H9 (cell line): Measurements from ENCODE around the gene CORO1C. TPM values are rescaled to one million over a fixed set of nuclear protein-coding genes. Genes with fewer than 3 reads are reported as not detected.

ENCODE experiments used
- DNase-seq: peaks from one replicate; pipeline ENCODE4 v3.0.0-alpha.2; 2017
- H2AFZ ChIP-seq: one replicate; pipeline ENCODE4 v1.6.1; 2013; ENCODE audit warnings: mild to moderate bottlenecking, low read length, control low read depth, moderate library complexity
- H2AK5ac ChIP-seq: 2 replicates; pipeline ENCODE4 v1.6.1; 2013; ENCODE audit warnings: low read length, control low read depth, mixed read lengths; ENCODE audit not compliant: insufficient read length
- H2BK120ac ChIP-seq: one replicate; pipeline ENCODE4 v1.6.1; 2013; ENCODE audit warnings: low read depth, mild to moderate bottlenecking, low read length, control low read depth, inconsistent platforms; ENCODE audit not compliant: poor library complexity, severe bottlenecking
- H2BK12ac ChIP-seq: 2 replicates; pipeline ENCODE4 v1.6.1; 2013; ENCODE audit warnings: low read length, control low read depth, mixed read lengths, low read depth; ENCODE audit not compliant: insufficient read length
- H2BK15ac ChIP-seq: 2 replicates; pipeline ENCODE4 v1.6.1; 2013; ENCODE audit warnings: low read depth, low read length, control low read depth
- H2BK20ac ChIP-seq: one replicate; pipeline ENCODE4 v1.6.1; 2013; ENCODE audit warnings: low read depth, mild to moderate bottlenecking, low read length, control low read depth, inconsistent platforms; ENCODE audit not compliant: poor library complexity, severe bottlenecking
- H2BK5ac ChIP-seq: 2 replicates; pipeline ENCODE4 v1.6.1; 2013; ENCODE audit warnings: low read length, control low read depth, mixed read lengths; ENCODE audit not compliant: insufficient read length
- H3K14ac ChIP-seq: 2 replicates; pipeline ENCODE4 v1.6.1; 2013; ENCODE audit warnings: low read length, control low read depth; ENCODE audit not compliant: insufficient read depth
- H3K18ac ChIP-seq: 2 replicates; pipeline ENCODE4 v1.6.1; 2013; ENCODE audit warnings: low read depth, mild to moderate bottlenecking, mixed read lengths, low read length, control low read depth; ENCODE audit not compliant: insufficient read length
- H3K23ac ChIP-seq: 2 replicates; pipeline ENCODE4 v1.6.1; 2013; ENCODE audit warnings: low read length, control low read depth, mixed read lengths, low read depth; ENCODE audit not compliant: insufficient read length
- H3K23me2 ChIP-seq: 2 replicates; pipeline ENCODE4 v1.6.1; 2013; ENCODE audit warnings: low read depth, mild to moderate bottlenecking, mixed read lengths, low read length, control low read depth; ENCODE audit not compliant: insufficient read length, poor library complexity, severe bottlenecking
- H3K27ac ChIP-seq: 2 replicates; pipeline ENCODE4 v1.5.1; 2013; ENCODE audit warnings: low read length, control low read depth, mixed read lengths, low read depth; ENCODE audit not compliant: insufficient read length
- H3K27me3 ChIP-seq: 2 replicates; pipeline ENCODE4 v1.6.1; 2013; ENCODE audit warnings: low read length, control low read depth, inconsistent platforms; ENCODE audit not compliant: insufficient read depth
- H3K4ac ChIP-seq: 2 replicates; pipeline ENCODE4 v1.6.1; 2013; ENCODE audit warnings: low read depth, mild to moderate bottlenecking, control low read depth, inconsistent platforms, low read length, moderate library complexity
- H3K4me1 ChIP-seq: 2 replicates; pipeline ENCODE4 v1.6.1; 2013; ENCODE audit warnings: low read length, control low read depth, inconsistent platforms; ENCODE audit not compliant: insufficient read depth
- H3K4me2 ChIP-seq: 2 replicates; pipeline ENCODE4 v1.6.1; 2013; ENCODE audit warnings: low read length, control low read depth, mixed read lengths; ENCODE audit not compliant: insufficient read length, insufficient read depth
- H3K56ac ChIP-seq: 2 replicates; pipeline ENCODE4 v1.6.1; 2013; ENCODE audit warnings: low read depth, mild to moderate bottlenecking, mixed read lengths, low read length, control low read depth; ENCODE audit not compliant: insufficient read length
- H3K79me1 ChIP-seq: 2 replicates; pipeline ENCODE4 v1.6.1; 2013; ENCODE audit warnings: low read depth, mild to moderate bottlenecking, moderate library complexity, low read length, control low read depth, inconsistent platforms; ENCODE audit not compliant: insufficient read depth, poor library complexity, severe bottlenecking
- H3K79me2 ChIP-seq: 2 replicates; pipeline ENCODE4 v1.6.1; 2013; ENCODE audit warnings: low read length, control low read depth, inconsistent platforms; ENCODE audit not compliant: insufficient read depth
- H3K9ac ChIP-seq: 2 replicates; pipeline ENCODE4 v1.6.1; 2013; ENCODE audit warnings: low read length, control low read depth, mixed read lengths; ENCODE audit not compliant: insufficient read length; ENCODE audit errors: extremely low read depth
- H3K9me3 ChIP-seq: one replicate; pipeline ENCODE4 v1.6.1; 2013; ENCODE audit warnings: low read depth, low read length, inconsistent platforms; ENCODE audit not compliant: control insufficient read depth
- H3T11ph ChIP-seq: one replicate; pipeline ENCODE4 v1.6.1; 2013; ENCODE audit warnings: mild to moderate bottlenecking, low read length, control low read depth, inconsistent platforms
- H4K20me1 ChIP-seq: one replicate; pipeline ENCODE4 v1.6.1; 2013; ENCODE audit not compliant: control insufficient read depth, insufficient read length, insufficient read depth
- H4K5ac ChIP-seq: 2 replicates; pipeline ENCODE4 v1.6.1; 2013; ENCODE audit warnings: low read depth, mild to moderate bottlenecking, mixed read lengths, low read length, control low read depth; ENCODE audit not compliant: insufficient read length
- H4K8ac ChIP-seq: replicated peaks from 2 replicates; pipeline ENCODE4 v1.6.1; 2013; ENCODE audit warnings: low read length, control low read depth, mixed read lengths, low read depth; ENCODE audit not compliant: insufficient read length
- H4K91ac ChIP-seq: 2 replicates; pipeline ENCODE4 v1.6.1; 2013; ENCODE audit warnings: low read depth, mild to moderate bottlenecking, moderate library complexity, mixed read lengths, low read length, control low read depth; ENCODE audit not compliant: insufficient read length
- H3K27ac Mint-ChIP-seq, 3 experiments: 2 replicates in 2 of 3; 3 replicates in 1 of 3; pipeline ENCODE4 v1.8.0; 2020 to 2021; ENCODE audit warnings: mixed read lengths in 3 of 3, mild to moderate bottlenecking in 1 of 3, moderate library complexity in 1 of 3
- H3K27me3 Mint-ChIP-seq: 2 replicates; pipeline ENCODE4 v1.8.0; 2021; ENCODE audit warnings: low read depth, mild to moderate bottlenecking, moderate library complexity, mixed read lengths
- H3K36me3 Mint-ChIP-seq, 3 experiments: 2 replicates in 2 of 3; 3 replicates in 1 of 3; pipeline ENCODE4 v1.8.0; 2020 to 2021; ENCODE audit warnings: low read depth in 3 of 3, mixed read lengths in 3 of 3; ENCODE audit not compliant: insufficient read depth in 1 of 3
- H3K4me1 Mint-ChIP-seq, 2 experiments: 2 replicates each; pipeline ENCODE4 v1.8.0; 2020; ENCODE audit warnings: mixed read lengths in 2 of 2
- H3K4me3 Mint-ChIP-seq, 2 experiments: 2 replicates in 1 of 2; 3 replicates in 1 of 2; pipeline ENCODE4 v1.8.0; 2020 to 2021; ENCODE audit warnings: mild to moderate bottlenecking in 2 of 2, mixed read lengths in 2 of 2, moderate library complexity in 1 of 2
- H3K9me3 Mint-ChIP-seq, 2 experiments: 2 replicates in 1 of 2; 3 replicates in 1 of 2; pipeline ENCODE4 v1.8.0; 2020; ENCODE audit warnings: mild to moderate bottlenecking in 2 of 2, mixed read lengths in 2 of 2, moderate library complexity in 1 of 2
- WGBS: extraction: QIAGEN DNeasy Blood & Tissue Kit; methylation state at CpG from one replicate; pipeline ENCODE4 v1.1.7; 2013; ENCODE audit warnings: missing lambda C conversion rate, low lambda C conversion rate, mixed read lengths; ENCODE audit not compliant: insufficient read length; ENCODE audit errors: extremely low coverage; 5-methylcytosine and 5-hydroxymethylcytosine counted together
- total RNA-seq: library from RNA; stranded (reverse); gene quantifications from 2 replicates; pipeline ENCODE4 v1.2.1, GENCODE V29; 2021
- TF ChIP-seq, protein P1 (sequence below): fragments of 200-600 bp; sonication (generic); conservative IDR thresholded peaks from 3 replicates; pipeline ENCODE4 v1.8.0; 2021; ENCODE audit warnings: antibody characterized with exemption, mild to moderate bottlenecking

CORO1C gene
- total RNA-seq, 1 experiment from 2014 or later, result 154 TPM

DNA sequence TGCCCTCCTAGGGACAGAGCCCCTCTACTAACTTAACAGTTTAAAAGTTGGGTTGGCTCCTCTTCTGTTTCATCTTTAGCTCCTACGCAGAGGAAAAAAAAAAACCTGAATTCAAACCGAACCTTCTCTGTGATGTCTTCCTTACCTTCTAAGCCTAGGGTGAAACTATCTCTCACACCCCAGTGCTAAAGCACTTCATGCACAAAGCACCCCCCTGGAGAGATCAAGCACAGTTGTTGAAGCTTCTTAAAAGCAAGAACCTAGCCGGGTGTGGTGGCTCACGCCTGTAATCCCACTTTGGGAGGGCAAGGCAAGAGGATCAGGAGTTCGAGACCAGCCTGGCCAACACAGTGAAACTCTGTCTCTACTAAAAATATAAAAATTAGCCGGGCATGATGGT, 37.6 kb downstream of the CORO1C start:
- Histone ChIP-seq H3K79me2 (peaks cover 4% of the 10 kb centered on the region; the same call in 1 of the 2 replicates), H3K23ac (no peak overlapping the region), H2BK20ac (no peak overlapping the region), H3K23me2 (no peaks in the 10 kb centered on the region), H3K14ac (no peak overlapping the region), H3K56ac (no peak overlapping the region), H2AFZ (no peak overlapping the region), H3K27me3 (no peaks in the 10 kb centered on the region), H3K18ac (no peak overlapping the region), H3K4me2 (no peak overlapping the region), H3K79me1 (no peaks in the 10 kb centered on the region), H3K9ac (no peak overlapping the region), H3K4ac (no peak overlapping the region), H4K91ac (no peak overlapping the region), H2BK15ac (no peak overlapping the region), H4K8ac (no peak overlapping the region), H2BK12ac (no peak overlapping the region), H2BK120ac (no peak overlapping the region), H3K9me3 (no peaks in the 10 kb centered on the region), H4K20me1 (no peaks in the 10 kb centered on the region), H2BK5ac (no peak overlapping the region), H3K27ac (no peak overlapping the region), H4K5ac (no peak overlapping the region), H3T11ph (no peak overlapping the region), H3K4me1 (peaks cover 9% of the 10 kb centered on the region; the same call in 1 of the 2 replicates), H2AK5ac (no peak overlapping the region)
- no peaks in the 10 kb centered on the region for H3K9me3 Mint-ChIP-seq
- no CpG with 5 or more reads among the region's 6 CpGs for WGBS
- no peak for DNase-seq
- peak overlapping the region; percentile 66 to 91 (median 89); a peak in 6 of 7 replicates for H3K27ac Mint-ChIP-seq
- no peak overlapping the region for H3K4me3 Mint-ChIP-seq
- H3K4me1 Mint-ChIP-seq, result peaks cover 55 to 57% of the 10 kb centered on the region in 2 experiments
- TF ChIP-seq, protein P1, sequence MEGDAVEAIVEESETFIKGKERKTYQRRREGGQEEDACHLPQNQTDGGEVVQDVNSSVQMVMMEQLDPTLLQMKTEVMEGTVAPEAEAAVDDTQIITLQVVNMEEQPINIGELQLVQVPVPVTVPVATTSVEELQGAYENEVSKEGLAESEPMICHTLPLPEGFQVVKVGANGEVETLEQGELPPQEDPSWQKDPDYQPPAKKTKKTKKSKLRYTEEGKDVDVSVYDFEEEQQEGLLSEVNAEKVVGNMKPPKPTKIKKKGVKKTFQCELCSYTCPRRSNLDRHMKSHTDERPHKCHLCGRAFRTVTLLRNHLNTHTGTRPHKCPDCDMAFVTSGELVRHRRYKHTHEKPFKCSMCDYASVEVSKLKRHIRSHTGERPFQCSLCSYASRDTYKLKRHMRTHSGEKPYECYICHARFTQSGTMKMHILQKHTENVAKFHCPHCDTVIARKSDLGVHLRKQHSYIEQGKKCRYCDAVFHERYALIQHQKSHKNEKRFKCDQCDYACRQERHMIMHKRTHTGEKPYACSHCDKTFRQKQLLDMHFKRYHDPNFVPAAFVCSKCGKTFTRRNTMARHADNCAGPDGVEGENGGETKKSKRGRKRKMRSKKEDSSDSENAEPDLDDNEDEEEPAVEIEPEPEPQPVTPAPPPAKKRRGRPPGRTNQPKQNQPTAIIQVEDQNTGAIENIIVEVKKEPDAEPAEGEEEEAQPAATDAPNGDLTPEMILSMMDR, result no peak
- H3K36me3 Mint-ChIP-seq, result peaks cover 11 to 33% (median 12%) of the 10 kb centered on the region in 3 experiments
- no peaks in the 10 kb centered on the region for H3K27me3 Mint-ChIP-seq
